ENCODE data around the gene EXOC3L4.

The EXOC3L4 gene

DNA sequence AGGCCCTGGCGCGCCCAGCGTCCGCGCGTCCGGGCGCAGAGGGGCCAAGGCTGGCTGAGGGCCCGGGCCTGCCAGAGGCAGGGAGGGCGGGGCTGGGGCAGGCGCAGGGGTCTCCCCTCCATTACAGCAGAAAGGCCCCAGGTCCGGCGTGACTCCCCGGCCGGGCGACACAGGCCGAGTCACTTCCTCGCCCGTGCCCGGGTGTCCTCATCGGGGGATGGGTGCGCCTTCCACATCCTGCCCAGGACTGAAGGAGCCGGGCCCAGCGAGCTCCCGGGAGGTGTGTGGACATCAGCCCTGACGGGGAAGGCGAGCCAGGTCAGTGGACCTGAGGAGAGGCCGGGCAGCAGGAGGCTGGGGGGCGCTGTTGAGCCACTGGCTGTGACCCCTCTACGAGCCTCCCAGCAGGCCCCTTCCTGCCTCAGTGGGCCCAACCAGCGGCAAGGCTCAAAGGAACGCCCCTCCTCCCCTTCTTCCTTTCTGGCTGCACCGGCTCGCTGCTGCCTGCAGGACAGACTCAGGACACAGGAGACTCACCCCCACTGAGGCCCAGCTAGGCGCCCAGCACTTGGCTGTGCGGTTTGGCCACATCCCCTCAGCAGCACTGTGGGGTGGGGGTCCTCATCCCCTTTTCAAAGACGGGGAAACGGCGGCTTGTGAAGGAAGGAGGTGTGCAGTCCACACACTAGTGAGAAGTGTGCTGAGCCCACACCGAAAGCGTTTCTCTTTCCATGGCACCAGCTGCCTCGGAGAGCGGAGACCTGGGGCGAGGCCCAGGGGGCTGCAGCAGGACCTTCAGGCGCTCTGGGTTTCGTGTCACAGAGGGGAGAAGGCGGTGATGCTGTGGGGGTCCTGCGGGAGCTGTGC lies 29.3 kb downstream of the EXOC3L4 start:
- no peak for DNase-seq

DNA sequence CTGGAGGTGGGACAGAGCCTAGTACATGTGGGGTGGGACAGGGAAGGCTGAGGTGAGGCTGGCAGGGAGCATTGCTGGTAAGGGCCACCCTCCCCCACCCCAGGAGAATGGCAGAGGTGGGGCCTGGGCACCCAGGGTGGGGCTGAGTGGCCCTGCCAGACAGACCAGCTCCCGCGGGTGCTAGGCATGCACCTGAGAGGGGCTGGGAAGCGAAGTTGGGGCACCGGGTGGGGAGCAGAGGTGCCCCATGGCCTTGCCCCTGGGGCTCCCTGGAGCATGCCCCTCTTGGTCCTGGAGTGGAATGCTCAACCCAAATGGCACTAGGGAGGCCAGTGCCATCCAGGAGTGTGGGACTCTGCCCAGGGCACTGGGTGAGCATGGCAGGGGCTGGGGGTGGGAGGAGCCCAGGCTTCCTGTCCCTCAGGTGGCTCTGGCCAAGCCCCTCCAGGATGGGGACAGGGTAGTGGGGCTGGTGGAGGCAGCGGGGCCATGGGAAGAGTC lies 30.0 kb downstream of the EXOC3L4 start:
- no peak for DNase-seq

DNA sequence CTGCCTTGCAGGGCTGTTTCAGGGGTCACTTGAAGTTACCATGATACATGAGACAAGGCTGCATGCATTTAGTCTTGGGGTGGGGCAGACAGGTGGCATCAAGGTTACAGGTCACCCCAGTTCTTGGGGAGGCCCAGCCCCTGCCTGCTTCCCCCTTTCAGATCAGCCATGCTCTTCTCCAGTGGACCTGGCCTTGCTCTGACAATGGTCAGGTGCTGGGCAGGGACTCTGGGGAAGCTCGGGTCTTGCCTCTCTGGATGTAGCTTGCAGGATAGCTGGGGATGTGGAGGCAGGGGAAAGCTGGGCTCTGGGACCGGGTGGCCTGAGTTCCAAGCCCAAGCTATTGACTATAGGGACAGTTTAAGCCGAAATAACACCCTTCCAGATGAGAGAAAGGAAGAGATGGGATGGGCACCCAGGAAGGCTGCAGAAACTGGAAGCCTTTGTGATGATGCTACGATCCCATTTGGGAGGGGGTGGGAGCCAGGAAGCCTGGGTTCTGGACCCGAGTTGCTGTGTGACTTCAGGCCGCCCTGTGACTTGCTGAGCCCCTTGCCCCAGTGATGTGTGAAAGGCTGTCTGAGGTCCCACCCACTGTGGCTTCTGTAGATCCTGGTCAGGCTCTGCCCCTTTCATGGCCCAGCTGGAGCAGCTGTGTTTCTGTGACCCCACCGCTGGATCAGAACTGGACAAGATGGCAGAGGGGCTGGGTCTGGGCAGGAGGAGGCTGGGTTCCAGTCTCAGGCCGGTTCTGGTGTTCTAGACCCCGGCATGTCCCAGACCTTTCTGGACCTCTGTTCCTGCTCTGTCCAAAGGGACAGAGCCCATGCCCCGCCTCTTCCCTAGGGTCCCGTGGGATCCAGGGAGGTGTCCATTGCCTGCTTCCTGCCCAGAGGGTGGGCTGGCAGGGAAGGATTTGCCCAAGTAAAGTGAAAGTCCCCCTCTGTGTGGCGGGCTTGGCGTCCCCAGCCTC lies 30.9 kb downstream of the EXOC3L4 start:
- no peak for DNase-seq

DNA sequence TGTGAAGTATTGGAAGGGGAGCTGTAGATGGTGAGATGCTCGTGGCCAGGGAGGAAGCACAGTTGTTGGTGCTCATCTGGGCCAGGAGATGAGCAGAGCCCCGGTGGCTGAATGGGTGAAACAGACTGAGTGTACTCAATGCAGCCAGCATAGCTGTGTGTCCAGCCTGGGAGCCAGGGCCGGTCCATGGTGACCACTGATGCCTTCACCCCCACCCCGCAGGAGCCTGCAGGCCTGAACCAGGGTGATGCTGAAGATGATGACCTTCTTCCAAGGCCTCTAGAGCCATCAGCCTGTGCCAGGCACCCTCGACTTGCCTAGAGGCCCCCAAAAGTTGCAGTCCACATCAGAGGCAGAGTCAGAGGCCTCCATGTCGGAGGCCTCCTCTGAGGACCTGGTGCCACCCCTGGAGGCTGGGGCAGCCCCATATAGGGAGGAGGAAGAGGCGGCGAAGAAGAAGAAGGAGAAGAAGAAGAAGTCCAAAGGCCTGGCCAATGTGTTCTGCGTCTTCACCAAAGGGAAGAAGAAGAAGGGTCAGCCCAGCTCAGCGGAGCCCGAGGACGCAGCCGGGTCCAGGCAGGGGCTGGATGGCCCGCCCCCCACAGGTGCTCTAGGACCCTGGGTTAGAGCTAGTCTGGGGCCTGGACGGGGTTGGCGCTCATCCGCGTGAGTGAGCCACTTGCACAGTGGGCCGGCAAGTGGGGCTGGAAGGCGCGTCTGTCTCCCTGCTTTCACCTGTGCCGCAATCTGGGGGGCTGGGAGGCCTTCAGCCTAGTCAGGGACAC lies 31.8 kb downstream of the EXOC3L4 start:
- DNase-seq: no peak

DNA sequence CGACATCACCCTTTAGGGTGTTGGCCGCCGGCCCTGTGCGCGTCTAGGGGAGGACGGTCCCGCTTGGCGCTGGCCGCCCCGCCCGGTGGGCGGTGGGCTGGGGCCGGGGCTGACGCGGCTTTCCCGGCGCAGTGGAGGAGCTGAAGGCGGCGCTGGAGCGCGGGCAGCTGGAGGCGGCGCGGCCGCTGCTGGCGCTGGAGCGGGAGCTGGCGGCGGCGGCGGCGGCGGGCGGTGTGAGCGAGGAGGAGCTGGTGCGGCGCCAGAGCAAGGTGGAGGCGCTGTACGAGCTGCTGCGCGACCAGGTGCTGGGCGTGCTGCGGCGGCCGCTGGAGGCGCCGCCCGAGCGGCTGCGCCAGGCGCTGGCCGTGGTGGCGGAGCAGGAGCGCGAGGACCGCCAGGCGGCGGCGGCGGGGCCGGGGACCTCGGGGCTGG lies 32.4 kb downstream of the EXOC3L4 start:
- no peak for DNase-seq

DNA sequence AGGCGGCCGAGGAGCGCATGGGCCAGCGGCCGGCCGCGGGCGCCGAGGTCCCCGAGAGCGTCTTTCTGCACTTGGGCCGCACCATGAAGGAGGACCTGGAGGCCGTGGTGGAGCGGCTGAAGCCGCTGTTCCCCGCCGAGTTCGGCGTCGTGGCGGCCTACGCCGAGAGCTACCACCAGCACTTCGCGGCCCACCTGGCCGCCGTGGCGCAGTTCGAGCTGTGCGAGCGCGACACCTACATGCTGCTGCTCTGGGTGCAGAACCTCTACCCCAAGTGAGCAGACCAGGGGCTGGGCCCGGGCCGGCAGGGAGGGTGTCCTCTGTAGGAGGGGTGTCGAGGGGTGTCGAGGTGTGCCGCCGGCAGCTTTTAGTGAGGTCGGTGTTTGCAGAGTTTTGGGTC lies 32.8 kb downstream of the EXOC3L4 start:
- DNase-seq: no peak

DNA sequence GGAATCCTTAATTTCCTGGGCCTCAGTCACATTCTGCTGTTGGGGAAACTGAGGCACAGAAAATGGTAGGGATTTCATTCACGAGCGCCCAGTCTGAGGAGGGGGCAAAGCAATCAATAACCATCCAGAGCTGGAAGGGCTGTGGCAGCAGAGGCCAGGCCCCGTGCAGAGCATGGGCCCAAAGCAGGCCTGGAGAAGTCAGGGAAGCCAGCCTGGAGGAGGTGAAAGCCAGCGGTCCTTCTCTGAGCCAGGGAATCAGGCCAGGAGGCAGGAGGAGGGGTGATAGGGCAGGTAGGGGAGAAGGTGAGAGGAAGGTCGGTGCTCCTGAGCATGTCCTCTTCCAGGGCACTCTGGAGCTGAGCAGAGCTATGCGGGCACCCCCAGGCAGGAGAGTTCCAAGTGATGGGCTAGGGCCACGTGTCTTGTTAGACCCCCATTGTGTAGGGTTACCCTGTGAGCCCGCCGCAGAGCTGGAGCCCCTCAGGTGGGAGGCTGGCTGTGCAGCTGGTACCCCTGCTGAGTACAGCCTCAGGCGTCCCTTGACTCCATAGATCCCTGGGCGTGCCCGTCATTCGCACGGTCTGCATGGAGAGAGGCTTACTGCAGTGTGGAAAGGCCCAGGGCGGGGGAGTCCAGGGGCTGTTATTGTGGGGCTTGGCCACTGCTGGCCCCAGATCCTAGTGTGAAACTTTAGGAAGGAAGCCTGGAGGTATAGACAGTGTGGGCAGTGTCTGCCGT lies 33.5 kb downstream of the EXOC3L4 start:
- no peak for DNase-seq

DNA sequence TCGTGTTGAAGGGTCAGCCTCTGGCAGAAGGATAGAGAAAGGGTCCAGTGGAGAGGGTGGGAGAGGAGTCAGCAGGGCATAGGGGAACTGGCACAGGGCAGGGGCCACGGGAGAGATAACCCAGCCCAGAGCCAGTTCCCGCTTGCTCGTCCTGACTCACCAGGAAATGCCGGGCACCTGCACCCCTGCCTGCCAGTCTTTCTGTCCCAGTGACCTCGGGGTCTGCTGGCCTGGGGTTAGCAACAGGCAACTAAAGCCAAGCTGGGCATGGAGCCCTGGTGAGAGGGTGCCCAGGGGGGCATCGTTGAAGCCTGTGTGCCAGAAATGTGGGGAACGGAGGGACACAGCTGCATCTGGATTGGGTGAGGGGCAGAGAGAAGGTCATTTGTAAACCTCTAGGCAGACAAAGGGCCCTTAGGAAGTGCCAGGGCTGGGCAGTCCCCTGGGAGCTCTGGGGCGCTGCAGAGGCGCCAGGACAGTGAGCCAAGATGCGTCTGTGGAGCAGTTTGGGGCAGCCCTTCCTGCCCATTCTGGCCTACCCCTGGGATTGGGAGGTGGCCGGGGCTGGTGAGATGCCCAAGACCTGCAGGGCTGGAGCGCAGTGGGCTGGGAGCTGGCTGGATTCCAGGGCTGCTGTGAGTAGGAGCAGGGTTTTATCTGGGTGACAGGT lies 34.2 kb downstream of the EXOC3L4 start:
- no peak for DNase-seq

DNA sequence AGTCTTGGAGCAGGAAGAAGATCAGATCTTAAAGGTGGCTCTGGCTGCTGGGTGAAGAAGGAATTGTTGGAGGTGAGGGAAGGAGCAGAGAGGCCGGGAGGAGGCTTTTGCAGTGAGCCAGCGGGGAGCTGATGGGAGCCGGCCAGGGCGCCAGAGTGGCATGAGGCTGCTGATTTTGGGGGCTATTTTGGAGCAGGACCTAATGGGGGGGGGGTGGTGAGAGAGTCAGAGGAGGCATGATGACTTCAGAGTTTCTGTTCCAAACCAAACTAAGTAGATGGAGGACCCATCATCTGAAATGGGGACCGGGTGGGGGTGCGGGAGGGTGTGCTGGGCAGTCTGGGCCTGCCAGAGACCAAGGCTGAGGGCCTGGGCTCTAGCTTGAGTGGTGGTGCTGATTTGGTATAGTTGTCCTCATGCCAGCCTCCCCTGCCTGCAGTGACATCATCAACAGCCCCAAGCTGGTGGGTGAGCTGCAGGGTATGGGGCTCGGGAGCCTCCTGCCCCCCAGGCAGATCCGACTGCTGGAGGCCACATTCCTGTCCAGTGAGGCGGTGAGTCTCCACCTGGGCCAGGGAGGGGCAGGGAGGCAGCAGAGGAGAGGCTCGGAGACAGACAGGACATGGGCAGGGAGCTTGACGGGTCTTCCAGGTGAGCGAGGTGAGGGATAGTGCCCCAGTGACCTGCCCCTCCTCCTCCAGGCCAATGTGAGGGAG lies 34.9 kb downstream of the EXOC3L4 start:
- no peak for DNase-seq

DNA sequence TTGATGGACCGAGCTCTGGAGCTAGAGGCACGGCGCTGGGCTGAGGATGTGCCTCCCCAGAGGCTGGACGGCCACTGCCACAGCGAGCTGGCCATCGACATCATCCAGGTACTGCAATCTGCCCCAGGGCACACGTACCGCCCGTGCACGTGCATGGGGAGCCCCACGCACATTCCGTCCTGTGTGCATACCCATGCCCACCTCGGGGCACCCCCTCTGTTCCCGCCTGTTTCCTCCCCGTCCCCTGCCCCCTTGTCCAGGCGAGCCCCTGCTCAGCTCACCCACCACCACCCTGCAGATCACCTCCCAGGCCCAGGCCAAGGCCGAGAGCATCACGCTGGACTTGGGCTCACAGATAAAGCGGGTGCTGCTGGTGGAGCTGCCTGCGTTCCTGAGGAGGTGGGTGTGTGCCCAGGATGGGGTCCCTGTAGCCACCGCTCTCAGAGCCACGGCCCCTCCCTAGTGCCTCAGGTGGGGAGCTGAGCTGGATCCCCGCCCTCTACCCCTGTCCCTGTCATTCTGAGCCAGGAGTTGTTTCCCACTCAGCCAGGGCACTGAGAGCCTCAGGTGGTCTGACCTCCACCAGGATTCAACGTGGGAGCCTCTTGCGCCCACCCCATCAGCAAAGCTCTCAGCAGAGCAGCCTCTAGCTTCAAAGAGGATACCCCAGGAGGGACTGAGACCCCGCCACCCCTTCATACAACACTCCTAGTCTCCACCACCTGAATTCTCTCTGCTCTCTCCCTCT lies 35.7 kb downstream of the EXOC3L4 start:
- DNase-seq: no peak

DNA sequence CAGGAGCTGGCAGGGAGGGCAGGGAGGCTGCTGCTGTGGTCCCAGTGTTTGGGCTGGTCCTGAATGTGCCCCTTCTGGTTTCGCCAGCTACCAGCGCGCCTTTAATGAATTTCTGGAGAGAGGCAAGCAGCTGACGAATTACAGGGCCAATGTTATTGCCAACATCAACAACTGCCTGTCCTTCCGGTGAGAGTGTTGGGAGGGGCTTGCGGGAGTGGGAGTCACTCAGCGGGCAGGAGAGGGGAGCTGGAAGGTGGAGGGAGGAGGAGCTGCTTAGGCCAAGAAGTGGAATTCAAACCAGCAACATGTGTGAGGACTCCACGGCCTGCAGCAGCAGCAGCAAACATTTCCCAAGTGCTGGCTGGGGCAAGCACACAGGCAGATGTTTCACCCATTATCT lies 36.4 kb downstream of the EXOC3L4 start:
- DNase-seq: no peak

DNA sequence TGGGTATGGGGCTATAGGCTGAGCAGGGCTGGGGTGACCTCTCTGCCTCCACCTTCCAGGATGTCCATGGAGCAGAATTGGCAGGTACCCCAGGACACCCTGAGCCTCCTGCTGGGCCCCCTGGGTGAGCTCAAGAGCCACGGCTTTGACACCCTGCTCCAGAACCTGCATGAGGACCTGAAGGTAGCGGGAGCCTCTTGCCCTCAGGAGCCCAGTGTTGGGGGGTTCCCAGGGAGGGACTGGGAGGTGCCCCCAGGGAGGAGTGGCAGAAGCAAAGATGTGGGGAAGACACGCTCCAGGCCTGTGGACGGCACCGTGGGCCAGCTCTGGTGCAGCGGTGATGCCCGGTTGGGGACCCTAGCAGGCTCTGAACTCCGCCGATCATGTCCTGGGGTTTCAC lies 37.1 kb downstream of the EXOC3L4 start:
- no peak for DNase-seq

DNA sequence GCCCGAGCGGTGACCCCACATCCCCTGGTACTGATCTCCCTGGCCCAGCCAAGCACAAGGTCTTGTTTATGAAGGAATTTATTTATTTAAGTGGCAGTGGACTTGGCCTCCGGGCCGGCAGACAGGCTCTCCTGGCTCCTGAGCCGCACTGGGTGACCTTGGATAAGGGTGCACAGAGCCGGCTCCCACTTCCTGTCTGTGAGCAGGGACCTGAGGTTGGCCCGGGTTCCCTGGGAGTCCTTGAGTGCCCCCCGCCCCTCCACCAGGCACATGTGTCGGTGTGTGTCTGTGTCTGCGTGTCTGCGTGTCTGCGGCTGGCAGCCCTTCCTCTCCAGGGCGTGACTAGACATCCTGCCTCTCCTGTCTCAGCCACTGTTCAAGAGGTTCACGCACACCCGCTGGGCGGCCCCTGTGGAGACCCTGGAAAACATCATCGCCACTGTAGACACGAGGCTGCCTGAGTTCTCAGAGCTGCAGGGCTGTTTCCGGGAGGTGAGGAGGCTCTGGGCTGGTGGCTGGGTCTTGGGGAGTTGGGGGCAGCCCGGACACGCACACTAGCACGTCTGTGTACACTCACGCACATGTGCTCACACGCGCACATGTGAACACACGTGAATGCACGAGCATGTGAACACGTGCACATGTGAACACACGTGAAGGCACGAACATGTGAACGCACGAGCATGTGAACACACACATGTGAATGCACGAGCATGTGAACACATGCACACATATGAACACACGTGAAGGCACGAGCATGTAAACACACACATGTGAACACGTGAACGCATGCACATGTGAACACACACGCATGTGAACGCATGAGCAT lies 38.1 kb downstream of the EXOC3L4 start:
- DNase-seq: no peak

DNA sequence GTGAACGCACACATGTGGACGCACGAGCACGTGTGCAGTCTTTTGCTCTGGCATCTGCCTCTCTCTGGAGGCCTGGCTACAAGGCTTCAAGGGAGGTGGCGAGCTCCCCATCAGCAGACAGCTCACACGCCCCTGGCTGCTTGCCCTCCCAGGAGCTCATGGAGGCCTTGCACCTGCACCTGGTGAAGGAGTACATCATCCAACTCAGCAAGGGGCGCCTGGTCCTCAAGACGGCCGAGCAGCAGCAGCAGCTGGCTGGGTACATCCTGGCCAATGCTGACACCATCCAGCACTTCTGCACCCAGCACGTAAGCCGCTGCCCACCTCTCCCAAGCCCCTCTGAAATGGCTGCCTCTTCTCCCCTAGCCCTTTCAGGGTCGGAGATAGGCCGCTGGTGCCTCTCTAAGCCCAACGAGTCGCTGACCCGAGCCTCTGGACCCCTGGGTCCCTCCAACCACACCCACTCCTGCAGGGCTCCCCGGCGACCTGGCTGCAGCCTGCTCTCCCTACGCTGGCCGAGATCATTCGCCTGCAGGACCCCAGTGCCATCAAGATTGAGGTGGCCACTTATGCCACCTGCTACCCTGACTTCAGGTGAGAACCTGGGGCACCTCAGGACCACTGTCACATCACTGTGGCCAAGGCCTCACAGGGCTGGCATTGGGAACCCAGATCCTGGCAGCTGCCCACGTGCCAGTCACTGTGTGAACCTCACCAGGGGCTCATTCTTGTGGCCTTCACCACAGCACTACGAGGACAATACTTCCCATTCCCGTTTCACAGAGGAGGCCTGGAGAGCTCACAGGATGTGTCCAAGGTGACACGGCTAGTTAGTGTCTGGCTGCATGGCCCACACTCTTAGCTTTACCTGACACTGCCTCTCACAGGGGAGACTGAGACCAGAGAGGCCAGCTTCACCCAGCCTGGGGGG lies 39.0 kb downstream of the EXOC3L4 start:
- no peak for DNase-seq

DNA sequence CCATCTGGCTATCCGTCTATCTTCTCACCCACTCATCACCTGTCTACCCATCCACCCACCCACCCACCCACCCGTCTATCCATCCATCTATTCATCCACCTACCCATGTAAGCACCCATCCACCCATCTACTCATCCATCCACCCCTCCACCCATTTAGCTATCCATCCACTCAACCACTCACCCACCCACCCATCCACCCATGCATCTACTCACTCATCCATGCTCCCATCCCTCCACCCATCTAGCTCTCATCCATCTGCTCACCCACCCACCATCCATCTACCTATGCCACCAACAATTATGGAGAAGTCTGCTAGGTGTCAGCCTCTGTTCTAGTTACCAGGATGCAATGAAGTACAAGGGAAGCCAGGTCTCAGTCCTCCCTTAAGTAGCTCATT lies 39.9 kb downstream of the EXOC3L4 start:
- DNase-seq: no peak

DNA sequence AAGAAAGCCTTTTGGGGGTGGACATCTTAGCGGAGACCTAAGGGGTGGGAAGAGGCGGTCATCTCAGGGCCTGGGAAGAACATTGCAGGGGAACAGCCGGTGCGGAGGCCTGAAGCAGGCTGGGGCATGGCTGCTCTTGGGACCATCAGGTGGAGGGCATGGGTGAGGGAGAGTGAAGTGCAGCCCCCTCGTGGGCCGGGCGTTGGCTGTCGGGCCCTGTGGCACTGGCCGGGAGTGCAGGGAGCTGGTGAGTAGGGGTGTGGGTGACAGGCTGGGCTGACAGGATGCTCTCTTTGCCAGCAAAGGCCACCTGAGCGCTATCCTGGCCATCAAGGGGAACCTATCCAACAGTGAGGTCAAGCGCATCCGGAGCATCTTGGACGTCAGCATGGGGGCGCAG lies 40.4 kb downstream of the EXOC3L4 start:
- DNase-seq: no peak

DNA sequence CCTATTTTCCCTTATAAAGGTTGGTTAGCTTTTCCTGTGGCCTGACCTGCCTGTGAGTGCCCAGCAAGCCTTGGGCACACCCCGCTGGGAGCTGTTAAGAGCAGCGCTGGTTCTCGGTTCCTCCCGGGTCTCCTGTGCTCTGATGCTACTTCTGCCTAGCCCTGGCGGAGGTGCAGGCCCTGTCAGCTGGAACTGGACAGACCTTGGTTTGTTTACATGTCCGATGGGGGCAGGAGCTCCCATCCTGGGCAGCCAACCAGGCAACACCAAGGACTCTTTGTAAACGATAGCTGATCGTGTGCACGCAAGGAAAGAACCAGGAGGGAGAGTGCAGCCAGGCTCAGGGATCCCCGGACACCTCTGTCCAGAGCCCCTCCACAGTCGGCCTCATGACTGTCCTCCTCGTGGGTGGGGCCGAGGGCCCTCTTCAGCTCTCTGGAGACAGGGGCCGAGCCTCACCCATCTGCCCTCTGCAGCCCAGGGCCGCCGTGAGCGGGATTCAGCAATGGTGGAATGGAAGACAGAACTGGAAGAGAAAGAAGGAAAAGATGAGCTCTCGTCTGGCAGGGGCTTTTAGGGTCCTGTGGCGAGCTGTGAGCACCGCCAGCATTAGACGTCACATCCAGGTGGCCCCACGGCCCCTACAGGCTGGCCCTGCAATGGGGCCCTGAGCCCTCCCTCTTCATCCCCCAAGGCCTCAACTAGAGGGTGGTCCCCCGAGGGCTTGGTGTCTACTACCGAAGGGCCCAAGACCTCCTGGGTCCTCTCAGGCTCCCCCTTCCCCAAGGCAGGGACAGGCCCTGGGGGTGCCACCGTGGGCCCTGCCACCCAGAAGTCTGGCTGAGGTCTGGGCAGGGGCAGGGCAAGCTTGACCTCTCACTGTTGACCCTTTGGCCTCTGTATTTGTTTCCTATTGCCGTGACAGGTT lies 41.1 kb downstream of the EXOC3L4 start:
- no peak for DNase-seq

Data from NCI-H2081 treated with DMSO at 0.1 percent for 48 hours (cell line).